Erythroblast (primary cell): Measurements from ENCODE around the gene MYCBPAP.
"Not testable (repeated sequence)": the region's sequence is repeated elsewhere in the genome, so short reads cannot be mapped to it uniquely, and the experiment has no call there.

Experiments
- GATA1 ChIP-seq: IDR thresholded peaks from 2 replicates; pipeline ENCODE4 v1.6.1; 2011; ENCODE audit warnings: low read depth, mild to moderate bottlenecking, control low read depth, low read length, moderate library complexity
- POLR2A ChIP-seq: IDR thresholded peaks from 2 replicates; pipeline ENCODE4 v1.6.1; 2011; ENCODE audit warnings: mild to moderate bottlenecking, low read length

GRCh38 chr17:50472761-50473161 is 35.5 kb upstream of the MYCBPAP start:
- TF ChIP-seq POLR2A, GATA1: not testable (repeated sequence)
